Natural killer cell (primary cell): ENCODE data around the gene STPG1. TPM values are rescaled to one million over a fixed set of nuclear protein-coding genes. Genes with fewer than 3 reads are reported as not detected.

Source experiments
- ATAC-seq, 3 donors: fragments of 150-1000 bp in 2 of 3; fragments of 200-7000 bp in 1 of 3; cut with Tn5 transposase; 1 replicate in 1 of 3; 2 replicates in 2 of 3; pipeline ENCODE4 v1.10.0; 2021; ENCODE audit warnings: mild to moderate bottlenecking in 2 of 3, moderate library complexity in 2 of 3
- DNase-seq, 2 donors: peaks; one replicate each; pipeline versions ENCODE4 v3.0.0 to v3.0.0-alpha.2; 2013 to 2021; ENCODE audit warnings: mixed read lengths in 1 of 2
- H3K27ac ChIP-seq: one replicate; pipeline ENCODE4 v1.5.1; 2013; ENCODE audit warnings: mild to moderate bottlenecking, low read length
- H3K27me3 ChIP-seq: one replicate; pipeline ENCODE4 v1.6.1; 2013; ENCODE audit warnings: low read length; ENCODE audit not compliant: control insufficient read depth, insufficient read depth
- H3K36me3 ChIP-seq: one replicate; pipeline ENCODE4 v1.6.1; 2013; ENCODE audit warnings: low read length; ENCODE audit not compliant: control insufficient read depth, insufficient read depth
- H3K4me1 ChIP-seq: one replicate; pipeline ENCODE4 v1.6.1; 2013; ENCODE audit warnings: low read length; ENCODE audit not compliant: control insufficient read depth, insufficient read depth
- H3K4me3 ChIP-seq: one replicate; pipeline ENCODE4 v1.5.1; 2013; ENCODE audit warnings: low read length
- H3K9me3 ChIP-seq: one replicate; pipeline ENCODE4 v1.6.1; 2013; ENCODE audit warnings: low read length; ENCODE audit not compliant: control insufficient read depth, insufficient read depth
- H3K27ac Mint-ChIP-seq, 2 donors: one replicate each; pipeline ENCODE4 v1.8.0; 2022; ENCODE audit warnings: mild to moderate bottlenecking in 2 of 2, mixed read lengths in 2 of 2, moderate library complexity in 1 of 2
- H3K27me3 Mint-ChIP-seq, 2 donors: one replicate each; pipeline ENCODE4 v1.8.0; 2022; ENCODE audit warnings: low read depth in 2 of 2, mixed read lengths in 2 of 2
- H3K36me3 Mint-ChIP-seq: one replicate; pipeline ENCODE4 v1.8.0; 2022; ENCODE audit warnings: mixed read lengths
- H3K4me1 Mint-ChIP-seq, 2 donors: one replicate each; pipeline ENCODE4 v1.8.0; 2022; ENCODE audit warnings: mixed read lengths in 2 of 2
- H3K4me3 Mint-ChIP-seq: one replicate; pipeline ENCODE4 v1.8.0; 2022; ENCODE audit warnings: mild to moderate bottlenecking, moderate library complexity, mixed read lengths
- H3K9me3 Mint-ChIP-seq, 2 donors: one replicate each; pipeline ENCODE4 v1.8.0; 2022; ENCODE audit warnings: mixed read lengths in 2 of 2
- CTCF ChIP-seq: fragments of 200-600 bp; IDR thresholded peaks from one replicate; pipeline ENCODE4 v1.8.0; 2022; ENCODE audit warnings: antibody characterized with exemption
- WGBS: methylation state at CpG from one replicate; pipeline ENCODE4 v1.1.7; 2013; ENCODE audit warnings: missing lambda C conversion rate; ENCODE audit not compliant: insufficient coverage; 5-methylcytosine and 5-hydroxymethylcytosine counted together
- intact Hi-C: fragments of 100-400 bp; cut with micrococcal nuclease; formaldehyde crosslinking; loops from one replicate; pipeline ENCODE4 v1.14.2; 2022
- total RNA-seq, 4 donors: library from RNA; stranded (reverse); fragments of 120-200 nt in 1 of 4; gene quantifications; one replicate each; pipeline versions ENCODE4 v1.2.3 to v1.2.4, GENCODE V29; 2013 to 2022

The STPG1 gene
- total RNA-seq, 3 donors from 2014 or later (not counting 1 experiment from before 2014, with no cell fraction given) = 0.87 to 1.7 (median 1.1) TPM

- H3K27ac Mint-ChIP-seq = no peak overlapping the region
- peaks cover 18% of the 10 kb centered on the region for H3K36me3 ChIP-seq
- no peak for TF ChIP-seq CTCF
Observed at GRCh38 chr1:24427545-24427862, 13.9 kb upstream of the STPG1 start.

GRCh38 chr1:24426744-24427544 is 13.4 kb upstream of the STPG1 start:
- H3K27ac ChIP-seq = no peak overlapping the region
- no peaks in the 10 kb centered on the region for H3K9me3 ChIP-seq
- DNase-seq (no peak), ATAC-seq (no peak)
- 95% methylated on average over 7 of the region's 7 CpGs for WGBS
- Mint-ChIP-seq H3K4me3 (no peak overlapping the region), H3K9me3 (no peaks in the 10 kb centered on the region), H3K27ac (no peak overlapping the region), H3K4me1 (peaks cover 4 to 13% of the 10 kb centered on the region in 2 donors), H3K36me3 (peaks cover 7% of the 10 kb centered on the region), H3K27me3 (no peaks in the 10 kb centered on the region)
- no peaks in the 10 kb centered on the region for H3K27me3 ChIP-seq
- H3K4me3 ChIP-seq = no peak overlapping the region
- H3K36me3 ChIP-seq = peaks cover 24% of the 10 kb centered on the region
- intact Hi-C loops = no loop called here
- no peak for TF ChIP-seq CTCF
- no peaks in the 10 kb centered on the region for H3K4me1 ChIP-seq

More at GRCh38 chr1:24427545-24427862, 13.9 kb upstream of the STPG1 start:
- Histone ChIP-seq H3K27ac (no peak overlapping the region), H3K9me3 (no peaks in the 10 kb centered on the region), H3K4me3 (no peak overlapping the region), H3K4me1 (no peaks in the 10 kb centered on the region), H3K27me3 (no peaks in the 10 kb centered on the region)
- H3K9me3 Mint-ChIP-seq = no peaks in the 10 kb centered on the region
- ATAC-seq = no peak
- no peaks in the 10 kb centered on the region for H3K27me3 Mint-ChIP-seq
- WGBS = 88% methylated on average over 1 of the region's 1 CpG
- H3K36me3 Mint-ChIP-seq = peaks cover 3% of the 10 kb centered on the region
- no peak for DNase-seq
- intact Hi-C loops = no loop called here
- no peak overlapping the region for H3K4me3 Mint-ChIP-seq
- peaks cover 2 to 10% of the 10 kb centered on the region in 2 donors for H3K4me1 Mint-ChIP-seq

GRCh38 chr1:24425922-24426321 is 12.3 kb upstream of the STPG1 start:
- Histone ChIP-seq H3K9me3 (no peaks in the 10 kb centered on the region), H3K27ac (no peak overlapping the region), H3K36me3 (peaks cover 34% of the 10 kb centered on the region), H3K4me1 (no peaks in the 10 kb centered on the region), H3K4me3 (no peak overlapping the region), H3K27me3 (no peaks in the 10 kb centered on the region)
- TF ChIP-seq CTCF = no peak
- H3K4me3 Mint-ChIP-seq = no peak overlapping the region
- WGBS = 90% methylated on average over 7 of the region's 7 CpGs
- intact Hi-C loops = no loop called here
- ATAC-seq (no peak), DNase-seq (no peak)
- H3K4me1 Mint-ChIP-seq = peaks cover 4 to 13% of the 10 kb centered on the region in 2 donors
- H3K36me3 Mint-ChIP-seq = peaks cover 7% of the 10 kb centered on the region
- no peaks in the 10 kb centered on the region for H3K9me3 Mint-ChIP-seq
- no peaks in the 10 kb centered on the region for H3K27me3 Mint-ChIP-seq
- H3K27ac Mint-ChIP-seq = no peak overlapping the region

GRCh38 chr1:24425441-24425840 is 11.9 kb upstream of the STPG1 start:
- WGBS = 95% methylated on average over 3 of the region's 3 CpGs
- peaks cover 4 to 13% of the 10 kb centered on the region in 2 donors for H3K4me1 Mint-ChIP-seq
- intact Hi-C loops = no loop called here
- Histone ChIP-seq H3K4me3 (no peak overlapping the region), H3K9me3 (no peaks in the 10 kb centered on the region), H3K4me1 (no peaks in the 10 kb centered on the region), H3K36me3 (peaks cover 39% of the 10 kb centered on the region), H3K27ac (no peak overlapping the region), H3K27me3 (no peaks in the 10 kb centered on the region)
- DNase-seq (no peak), ATAC-seq (no peak)
- H3K27me3 Mint-ChIP-seq = no peaks in the 10 kb centered on the region
- peaks cover 7% of the 10 kb centered on the region for H3K36me3 Mint-ChIP-seq
- H3K4me3 Mint-ChIP-seq = no peak overlapping the region
- H3K9me3 Mint-ChIP-seq = no peaks in the 10 kb centered on the region
- no peak overlapping the region for H3K27ac Mint-ChIP-seq
- TF ChIP-seq CTCF = no peak
